ENCODE results near the gene IL17C. TPM values are rescaled to one million over a fixed set of nuclear protein-coding genes. Genes with fewer than 3 reads are reported as not detected.

Gene IL17C
- total and polyA plus RNA-seq, 10 of the 15 experiments (the other 5 are each of a cell fraction or from before 2014, with no cell fraction given) = not detected

DNA sequence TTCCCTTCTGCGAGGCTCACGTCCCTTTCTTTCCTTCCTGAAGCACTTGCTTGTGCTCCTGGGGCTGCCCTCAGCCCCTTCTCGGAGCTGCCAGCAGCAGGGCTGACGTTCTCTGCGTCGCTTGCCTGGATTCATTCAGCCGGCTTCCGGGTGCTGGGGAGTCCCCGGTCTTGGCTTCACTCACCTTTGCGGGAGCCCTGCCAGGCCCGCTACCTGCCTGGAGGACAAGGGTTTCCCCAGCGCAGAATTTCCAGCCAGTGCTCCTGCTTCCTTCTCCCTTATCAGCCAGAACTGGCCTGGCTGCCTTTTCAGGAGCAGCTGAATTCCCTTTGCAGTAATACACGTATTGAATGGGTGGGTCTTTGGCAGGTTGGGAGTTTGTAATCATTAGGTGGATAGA lies 22.1 kb upstream of the IL17C start:
- in situ Hi-C loops (cut with MboI) = no loop called here
- ATAC-seq = no peak
- CTCF ChIA-PET = interaction anchor here (0.7 kb wide), 1 partner anchor 79 kb away, joined by 3 read pairs; no protein-coding TSS in a partner anchor

GRCh38 chr16:88616736-88617135 lies 21.6 kb upstream of the IL17C start:
- no peak overlapping the region for H3K4me3 ChIP-seq
- no peaks in the 10 kb centered on the region for H3K4me1 ChIP-seq (ENCODE audit: control insufficient read depth, insufficient read depth, low read length)
- H3K79me2 ChIP-seq (ENCODE audit: control insufficient read depth, insufficient read depth, low read length) = no peaks in the 10 kb centered on the region
- ChIA-PET RAD21 (ENCODE audit: unreplicated experiment) (no interaction called here), CTCF (interaction anchor here (0.7 kb wide), 1 partner anchor 79 kb away, joined by 3 read pairs; no protein-coding TSS in a partner anchor), POLR2A (no interaction called here), SMC1A (ENCODE audit: uncharacterized antibody, unreplicated experiment) (interaction anchor here (0.9 to 1.0 kb wide), 2 partner anchors 9 to 27 kb away, joined by 4 read pairs; no protein-coding TSS in a partner anchor)
- no peak overlapping the region for H3K9ac ChIP-seq (ENCODE audit: control insufficient read depth, insufficient read depth, low read length)
- ATAC-seq (no peak), DNase-seq (ENCODE audit: low read depth, low spot score) (no peak), FAIRE-seq (no peak)
- no peak for TF ChIP-seq JUNB (IDR thresholded peaks at IDR 0.05)
- TF ChIP-seq TCF12 (IDR thresholded peaks at IDR 0.05; ENCODE audit: low read depth, low read length) = no peak
- TF ChIP-seq, protein P1, sequence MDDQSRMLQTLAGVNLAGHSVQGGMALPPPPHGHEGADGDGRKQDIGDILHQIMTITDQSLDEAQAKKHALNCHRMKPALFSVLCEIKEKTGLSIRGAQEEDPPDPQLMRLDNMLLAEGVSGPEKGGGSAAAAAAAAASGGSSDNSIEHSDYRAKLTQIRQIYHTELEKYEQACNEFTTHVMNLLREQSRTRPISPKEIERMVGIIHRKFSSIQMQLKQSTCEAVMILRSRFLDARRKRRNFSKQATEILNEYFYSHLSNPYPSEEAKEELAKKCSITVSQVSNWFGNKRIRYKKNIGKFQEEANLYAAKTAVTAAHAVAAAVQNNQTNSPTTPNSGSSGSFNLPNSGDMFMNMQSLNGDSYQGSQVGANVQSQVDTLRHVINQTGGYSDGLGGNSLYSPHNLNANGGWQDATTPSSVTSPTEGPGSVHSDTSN (IDR thresholded peaks at IDR 0.05; ENCODE audit: insufficient replicate concordance, low read depth, low read length) = no peak
- no peak for TF ChIP-seq IKZF1 (conservative IDR thresholded peaks at IDR 0.05)
- TF ChIP-seq FOS (IDR thresholded peaks at IDR 0.05; ENCODE audit: borderline replicate concordance, extremely low read depth, insufficient read length) = no peak
- TF ChIP-seq POLR2A (IDR thresholded peaks at IDR 0.05; ENCODE audit: low read depth, low read length) = no peak
- TF ChIP-seq CBX3 (IDR thresholded peaks at IDR 0.05; ENCODE audit: borderline replicate concordance, low read depth) = no peak
- TF ChIP-seq, protein P2, sequence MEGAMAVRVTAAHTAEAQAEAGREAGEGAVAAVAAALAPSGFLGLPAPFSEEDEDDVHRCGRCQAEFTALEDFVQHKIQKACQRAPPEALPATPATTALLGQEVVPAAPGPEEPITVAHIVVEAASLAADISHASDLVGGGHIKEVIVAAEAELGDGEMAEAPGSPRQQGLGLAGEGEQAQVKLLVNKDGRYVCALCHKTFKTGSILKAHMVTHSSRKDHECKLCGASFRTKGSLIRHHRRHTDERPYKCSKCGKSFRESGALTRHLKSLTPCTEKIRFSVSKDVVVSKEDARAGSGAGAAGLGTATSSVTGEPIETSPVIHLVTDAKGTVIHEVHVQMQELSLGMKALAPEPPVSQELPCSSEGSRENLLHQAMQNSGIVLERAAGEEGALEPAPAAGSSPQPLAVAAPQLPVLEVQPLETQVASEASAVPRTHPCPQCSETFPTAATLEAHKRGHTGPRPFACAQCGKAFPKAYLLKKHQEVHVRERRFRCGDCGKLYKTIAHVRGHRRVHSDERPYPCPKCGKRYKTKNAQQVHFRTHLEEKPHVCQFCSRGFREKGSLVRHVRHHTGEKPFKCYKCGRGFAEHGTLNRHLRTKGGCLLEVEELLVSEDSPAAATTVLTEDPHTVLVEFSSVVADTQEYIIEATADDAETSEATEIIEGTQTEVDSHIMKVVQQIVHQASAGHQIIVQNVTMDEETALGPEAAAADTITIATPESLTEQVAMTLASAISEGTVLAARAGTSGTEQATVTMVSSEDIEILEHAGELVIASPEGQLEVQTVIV (IDR thresholded peaks at IDR 0.05; ENCODE audit: borderline replicate concordance, partially characterized antibody) = no peak
- TF ChIP-seq SMC3 (IDR thresholded peaks at IDR 0.05; ENCODE audit: borderline replicate concordance, low read length) = no peak
- H3K36me3 ChIP-seq (ENCODE audit: control insufficient read depth in 2 of 2, insufficient read depth in 2 of 2, low read length in 1 of 2) = peaks cover 7 to 26% of the 10 kb centered on the region in 2 experiments; a peak in 3 of 4 replicates
- BruUV-seq (replicated peaks) = no TSS peak
- no peaks in the 10 kb centered on the region for H3K27me3 ChIP-seq (replicated peaks in 1 of 2; ENCODE audit: control insufficient read depth in 2 of 2, insufficient read depth in 2 of 2, low read length in 1 of 2)
- in situ Hi-C loops (cut with MboI) (no loop called here), intact Hi-C loops (cut with micrococcal nuclease; ENCODE audit: unreplicated experiment) (no loop called here)
- no peak overlapping the region for H2AFZ ChIP-seq (ENCODE audit: control insufficient read depth, low read depth, low read length)
- WGBS (ENCODE audit: insufficient coverage, insufficient replicate concordance, low lambda C conversion rate, missing lambda C conversion rate) = 90% methylated on average over 12 of the region's 12 CpGs
- H3K4me2 ChIP-seq (ENCODE audit: control insufficient read depth, insufficient read depth) = no peak overlapping the region
- H3K27ac ChIP-seq (ENCODE audit: control insufficient read depth, insufficient read depth) = no peak overlapping the region
- H3K9me3 ChIP-seq (replicated peaks; ENCODE audit: control insufficient read depth, insufficient read depth, low read length) = no peaks in the 10 kb centered on the region
- no peaks in the 10 kb centered on the region for H4K20me1 ChIP-seq (ENCODE audit: control insufficient read depth, insufficient read depth)

More for the DNA sequence above, 22.1 kb upstream of the IL17C start:
- SMC1A ChIA-PET (ENCODE audit: uncharacterized antibody, unreplicated experiment) = no interaction called here
- H3K27ac ChIP-seq (ENCODE audit: control insufficient read depth, insufficient read depth) = no peak overlapping the region
- FAIRE-seq (no peak), DNase-seq (ENCODE audit: low read depth, low spot score) (no peak)
- no peaks in the 10 kb centered on the region for H3K9me3 ChIP-seq (replicated peaks; ENCODE audit: control insufficient read depth, insufficient read depth, low read length)
- H3K79me2 ChIP-seq (ENCODE audit: control insufficient read depth, insufficient read depth, low read length) = no peaks in the 10 kb centered on the region
- no peaks in the 10 kb centered on the region for H3K4me1 ChIP-seq (ENCODE audit: control insufficient read depth, insufficient read depth, low read length)
- no peak overlapping the region for H3K4me3 ChIP-seq
- RAD21 ChIA-PET (ENCODE audit: unreplicated experiment) = no interaction called here
- no peak overlapping the region for H3K9ac ChIP-seq (ENCODE audit: control insufficient read depth, insufficient read depth, low read length)
- intact Hi-C loops (cut with micrococcal nuclease; ENCODE audit: unreplicated experiment) = no loop called here
- no peaks in the 10 kb centered on the region for H4K20me1 ChIP-seq (ENCODE audit: control insufficient read depth, insufficient read depth)
- POLR2A ChIA-PET = no interaction called here
- peaks cover 7 to 30% of the 10 kb centered on the region in 2 experiments; a peak in 3 of 4 replicates for H3K36me3 ChIP-seq (ENCODE audit: control insufficient read depth in 2 of 2, insufficient read depth in 2 of 2, low read length in 1 of 2)
- no TSS peak for BruUV-seq (replicated peaks)
- no peaks in the 10 kb centered on the region for H3K27me3 ChIP-seq (replicated peaks in 1 of 2; ENCODE audit: control insufficient read depth in 2 of 2, insufficient read depth in 2 of 2, low read length in 1 of 2)
- H3K4me2 ChIP-seq (ENCODE audit: control insufficient read depth, insufficient read depth) = no peak overlapping the region
- TF ChIP-seq CHD4 (IDR thresholded peaks at IDR 0.05) = no peak
- TF ChIP-seq CEBPB (IDR thresholded peaks at IDR 0.05; ENCODE audit: borderline replicate concordance in 1 of 2, low read depth in 2 of 2, low read length in 2 of 2) = no peak
- no peak for TF ChIP-seq CBFB (IDR thresholded peaks at IDR 0.05; ENCODE audit: low read depth)
- no peak for TF ChIP-seq ZBED1 (IDR thresholded peaks at IDR 0.05; ENCODE audit: borderline replicate concordance)
- TF ChIP-seq, protein P3, sequence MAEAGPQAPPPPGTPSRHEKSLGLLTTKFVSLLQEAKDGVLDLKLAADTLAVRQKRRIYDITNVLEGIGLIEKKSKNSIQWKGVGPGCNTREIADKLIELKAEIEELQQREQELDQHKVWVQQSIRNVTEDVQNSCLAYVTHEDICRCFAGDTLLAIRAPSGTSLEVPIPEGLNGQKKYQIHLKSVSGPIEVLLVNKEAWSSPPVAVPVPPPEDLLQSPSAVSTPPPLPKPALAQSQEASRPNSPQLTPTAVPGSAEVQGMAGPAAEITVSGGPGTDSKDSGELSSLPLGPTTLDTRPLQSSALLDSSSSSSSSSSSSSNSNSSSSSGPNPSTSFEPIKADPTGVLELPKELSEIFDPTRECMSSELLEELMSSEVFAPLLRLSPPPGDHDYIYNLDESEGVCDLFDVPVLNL (IDR thresholded peaks at IDR 0.05; ENCODE audit: low read depth, low read length) = no peak
- no peak for TF ChIP-seq NFYA (IDR thresholded peaks at IDR 0.05; ENCODE audit: borderline replicate concordance, low read depth, low read length)
- 97% methylated on average over 13 of the region's 13 CpGs for WGBS (ENCODE audit: insufficient coverage, insufficient replicate concordance, low lambda C conversion rate, missing lambda C conversion rate)
- no peak overlapping the region for H2AFZ ChIP-seq (ENCODE audit: control insufficient read depth, low read depth, low read length)
